Measurements from ENCODE around the gene CYGB. TPM values are rescaled to one million over a fixed set of nuclear protein-coding genes. Genes with fewer than 3 reads are reported as not detected.

Gene CYGB
- total RNA-seq (2016; rRNA removed; fragmentation: Illumina TruSeq; extraction: Trizol), result 27.1 and 28.9 TPM in 2 replicates
- 5.2 and 8.2 TPM in 2 replicates for total RNA-seq (2016; cell fraction: cytosol; rRNA removed; fragmentation: Illumina TruSeq; extraction: Trizol; ENCODE audit: low read depth)
- total RNA-seq (2016; cell fraction: insoluble cytoplasmic fraction; rRNA removed; fragmentation: Illumina TruSeq; extraction: Trizol), result 25.6 and 28.4 TPM in 2 replicates
- 16.6 and 21.7 TPM in 2 replicates for total RNA-seq (2016; cell fraction: membrane; rRNA removed; fragmentation: Illumina TruSeq; extraction: Trizol)
- total RNA-seq (2016; cell fraction: nucleus; rRNA removed; fragmentation: Illumina TruSeq; extraction: Trizol), result 14.7 and 17.2 TPM in 2 replicates
- 18.9 and 23.3 TPM in 2 replicates for polyA plus RNA-seq (2011; rRNA removed)
- 19.3 and 25.5 TPM in 2 replicates for polyA plus RNA-seq (2011; cell fraction: cytosol; rRNA removed)
- polyA plus RNA-seq (2011; cell fraction: nucleus; rRNA removed), result 17.6 and 23.0 TPM in 2 replicates
- polyA plus RNA-seq (2012), result 20.2 and 20.5 TPM in 2 replicates
- 6.2 and 7.9 TPM in 2 replicates for polyA plus RNA-seq (2016; cell fraction: cytosol; fragmentation: Illumina TruSeq; extraction: Trizol; ENCODE audit: low read depth)
- polyA plus RNA-seq (2016; cell fraction: insoluble cytoplasmic fraction; fragmentation: Illumina TruSeq; extraction: Trizol; ENCODE audit: low read depth), result 28.7 and 30.6 TPM in 2 replicates
- polyA plus RNA-seq (2016; cell fraction: membrane; fragmentation: Illumina TruSeq; extraction: Trizol; ENCODE audit: low read depth), result 21.0 and 21.3 TPM in 2 replicates
- polyA plus RNA-seq (2016; cell fraction: nucleus; fragmentation: Illumina TruSeq; extraction: Trizol; ENCODE audit: insufficient read depth, low read depth), result 24.9 and 26.1 TPM in 2 replicates
- polyA minus RNA-seq (2011; rRNA and poly(A)+ RNA removed; ENCODE audit: low replicate concordance), result 0.26 and 16.8 TPM in 2 replicates
- 9.7 and 11.8 TPM in 2 replicates for polyA minus RNA-seq (2011; cell fraction: cytosol; rRNA and poly(A)+ RNA removed)
- 12.9 and 17.7 TPM in 2 replicates for polyA minus RNA-seq (2011; cell fraction: nucleus; rRNA and poly(A)+ RNA removed)
- percentile 61 among the genes with signal in this experiment for Bru-seq, nascent RNA
- BruChase-seq, experiment 1, labeled RNA remaining after a 6-hour chase, result percentile 61 among the genes with signal in this experiment
- percentile 56 among the genes with signal in this experiment for BruChase-seq, experiment 2, labeled RNA remaining after a 2-hour chase
- long read RNA-seq, experiment 1, transcript CYGB-203 (4 exons, 788 nt), result major isoform, 35 of 39 reads
- long read RNA-seq, experiment 1, partial matches to known transcripts, result 0 of 39 reads
- long read RNA-seq, experiment 1, other reads (novel, unspliced or antisense), result 4 of 39 reads
- long read RNA-seq, experiment 2, transcript CYGB-203 (4 exons, 788 nt), result major isoform, 71 of 129 reads
- long read RNA-seq, experiment 2, partial matches to known transcripts, result 47 of 129 reads
- long read RNA-seq, experiment 2, other reads (novel, unspliced or antisense), result 11 of 129 reads

- Histone ChIP-seq H3K4me1 (ENCODE audit: insufficient read depth, low read length) (peaks cover 39% of the 10 kb centered on the region), H3K9ac (ENCODE audit: insufficient read depth, low read depth, low read length) (no peak within 1 kb of the TSS), H3K36me3 (replicated peaks in 1 of 2; ENCODE audit: control insufficient read depth in 1 of 2, insufficient read depth in 2 of 2, low read length in 2 of 2) (peaks cover 1 to 5% of the 10 kb centered on the region in 2 experiments; a peak in 2 of 5 replicates), H3K27ac (ENCODE audit: extremely low read length, insufficient read depth, low read length) (no peak within 1 kb of the TSS), H3K9me3 (ENCODE audit: low read length) (no peaks in the 10 kb centered on the region), H3K4me3 (replicated peaks in 1 of 3; ENCODE audit: insufficient read depth in 1 of 3, low read depth in 2 of 3, low read length in 3 of 3) (no peak within 1 kb of the TSS), H2AFZ (ENCODE audit: low read length) (no peak within 1 kb of the TSS), H3K79me2 (ENCODE audit: insufficient read depth, low read length) (no peaks in the 10 kb centered on the region), H3K27me3 (ENCODE audit: control insufficient read depth in 1 of 2, insufficient read depth in 2 of 2, low read length in 2 of 2) (no peaks in the 10 kb centered on the region), H3K4me2 (ENCODE audit: low read depth, low read length) (no peak within 1 kb of the TSS), H4K20me1 (ENCODE audit: insufficient read depth, low read length) (no peaks in the 10 kb centered on the region)
- FAIRE-seq (no peak), DNase-seq (ENCODE audit: low spot score) (no peak), ATAC-seq (no peak)
- in situ Hi-C loops (cut with HindIII; ENCODE audit: extremely low pct_ligation_motif_present, low pct_unique_long_range_greater_than_20kb) (no loop called here), intact Hi-C loops (cut with micrococcal nuclease; ENCODE audit: unreplicated experiment) (no loop called here)
- BruUV-seq (replicated peaks), result no TSS peak
- TF ChIP-seq ZNF619 (CRISPR knock-in tag; IDR thresholded peaks at IDR 0.05) (no peak), RBFOX2 (IDR thresholded peaks at IDR 0.05; ENCODE audit: low read depth, low read length) (0 out of 2 replicates have a peak, but pooled peaks have one; percentile 17)
- 98% methylated on average over 88 of the region's 95 CpGs for WGBS (ENCODE audit: low lambda C conversion rate)
- ChIA-PET POLR2A (interaction anchor here (2.0 kb wide), 1 partner anchor 10 kb away, joined by 6 read pairs; no protein-coding TSS in a partner anchor), CTCF (ENCODE audit: low intra/inter-chr PET ratio, low total read pairs) (no interaction called here)
Measured at GRCh38 chr17:76537578-76538280, at the start of gene CYGB. TSS of gene CYGB (minus strand) at chr17:76537709. CDS start at chr17:76537542, 167 bp downstream.
